HG03103 (cell line): Measurements from ENCODE around the gene FMN1.

Source experiments
- ATAC-seq: cut with Tn5 transposase; IDR thresholded peaks from one replicate; pipeline ENCODE4 v1.9.1; 2021; ENCODE audit warnings: low read depth; ENCODE audit not compliant: unreplicated experiment

Gene FMN1

GRCh38 chr15:33158366-33158765, 36.1 kb downstream of the FMN1 start:
- ATAC-seq: no peak

GRCh38 chr15:33157371-33158037, 37.0 kb downstream of the FMN1 start:
- ATAC-seq: no peak

- ATAC-seq: no peak
These were observed 38.7 kb downstream of the FMN1 start for GRCh38 chr15:33155691-33156420.

GRCh38 chr15:33154351-33155166, 40.0 kb downstream of the FMN1 start:
- no peak for ATAC-seq

- no peak for ATAC-seq
These were observed 41.0 kb downstream of the FMN1 start for GRCh38 chr15:33153548-33153947.

- ATAC-seq: no peak
These were observed 41.9 kb downstream of the FMN1 start for GRCh38 chr15:33152502-33153109.

- ATAC-seq: no peak
These were observed 43.5 kb downstream of the FMN1 start for GRCh38 chr15:33150971-33151370.

GRCh38 chr15:33150431-33150941, 44.0 kb downstream of the FMN1 start:
- ATAC-seq: no peak

GRCh38 chr15:33149919-33150318, 44.6 kb downstream of the FMN1 start:
- no peak for ATAC-seq

GRCh38 chr15:33148129-33148751, 46.3 kb downstream of the FMN1 start:
- ATAC-seq: no peak

GRCh38 chr15:33146051-33146450, 48.5 kb downstream of the FMN1 start:
- no peak for ATAC-seq

- ATAC-seq: no peak
These were observed 49.1 kb downstream of the FMN1 start for GRCh38 chr15:33145447-33145846.

GRCh38 chr15:33142708-33143107, 51.8 kb downstream of the FMN1 start:
- no peak for ATAC-seq

GRCh38 chr15:33138000-33138399, 56.5 kb downstream of the FMN1 start:
- no peak for ATAC-seq

GRCh38 chr15:33137101-33137500, 57.4 kb downstream of the FMN1 start:
- no peak for ATAC-seq

GRCh38 chr15:33136353-33136752, 58.2 kb downstream of the FMN1 start:
- ATAC-seq: no peak

GRCh38 chr15:33135355-33135781, 59.1 kb downstream of the FMN1 start:
- no peak for ATAC-seq

- no peak for ATAC-seq
These were observed 61.7 kb downstream of the FMN1 start for GRCh38 chr15:33132722-33133345.

- ATAC-seq: no peak
These were observed 62.3 kb downstream of the FMN1 start for GRCh38 chr15:33132233-33132580.
